Activated CD8-positive, alpha-beta T cell treated with anti-CD3 and anti-CD28 coated beads for 36 hours (primary cell): ENCODE data around the gene LSM8. TPM values are rescaled to one million over a fixed set of nuclear protein-coding genes. Genes with fewer than 3 reads are reported as not detected.

Experiments
- ATAC-seq: fragments of 200-7000 bp; cut with Tn5 transposase; one replicate; pipeline ENCODE4 v1.10.0; 2021; ENCODE audit warnings: mild to moderate bottlenecking, moderate library complexity
- CTCF ChIA-PET: fragments of 350-600 bp; sonication (Branson Sonifier 250); formaldehyde crosslinking; loops from one replicate; lab custom pipeline; 2021; ENCODE audit warnings: antibody characterized with exemption; lab: Charles Lee
- POLR2A ChIA-PET: fragments of 350-600 bp; sonication (Branson Sonifier 250); formaldehyde crosslinking; loops from one replicate; lab custom pipeline; 2021; ENCODE audit warnings: antibody characterized with exemption; lab: Charles Lee
- DNase-seq: peaks from one replicate; pipeline ENCODE4 v3.0.0-alpha.2; 2020
- H3K27ac Mint-ChIP-seq: one replicate; pipeline ENCODE4 v1.8.0; 2021; ENCODE audit warnings: mild to moderate bottlenecking, mixed read lengths
- H3K27me3 Mint-ChIP-seq: one replicate; pipeline ENCODE4 v1.8.0; 2021; ENCODE audit warnings: mixed read lengths
- H3K36me3 Mint-ChIP-seq: one replicate; pipeline ENCODE4 v1.8.0; 2021; ENCODE audit warnings: low read depth, mixed read lengths
- H3K4me1 Mint-ChIP-seq: one replicate; pipeline ENCODE4 v1.8.0; 2021; ENCODE audit warnings: low read depth, mixed read lengths
- H3K4me3 Mint-ChIP-seq: one replicate; pipeline ENCODE4 v1.8.0; 2021; ENCODE audit warnings: mild to moderate bottlenecking, moderate library complexity, mixed read lengths
- H3K9me3 Mint-ChIP-seq: one replicate; pipeline ENCODE4 v1.8.0; 2021; ENCODE audit warnings: mixed read lengths
- intact Hi-C: fragments of 100-400 bp; cut with micrococcal nuclease; formaldehyde crosslinking; loops from one replicate; pipeline ENCODE4 v1.10.0; 2022
- total RNA-seq, 2 experiments: library from RNA; stranded (reverse); gene quantifications; one replicate each; pipeline ENCODE4 v1.2.3, GENCODE V29; 2021
- TF ChIP-seq, protein P1 (sequence below): fragments of 200-600 bp; IDR thresholded peaks from one replicate; pipeline ENCODE4 v1.8.0; 2022; ENCODE audit warnings: antibody characterized with exemption, mild to moderate bottlenecking

LSM8 gene
- total RNA-seq, 2 experiments from 2014 or later: 36.6 to 42.0 TPM

GRCh38 chr7:118195837-118196474 is 12.0 kb downstream of the LSM8 start:
- H3K4me3 Mint-ChIP-seq: no peak overlapping the region
- H3K27ac Mint-ChIP-seq: no peak overlapping the region
- intact Hi-C loops: no loop called here
- H3K36me3 Mint-ChIP-seq: peaks cover 10% of the 10 kb centered on the region
- ATAC-seq (peak; percentile 86), DNase-seq (peak; percentile 76)
- POLR2A ChIA-PET: no interaction called here
- no peaks in the 10 kb centered on the region for H3K27me3 Mint-ChIP-seq
- no peaks in the 10 kb centered on the region for H3K9me3 Mint-ChIP-seq
- TF ChIP-seq, protein P1, sequence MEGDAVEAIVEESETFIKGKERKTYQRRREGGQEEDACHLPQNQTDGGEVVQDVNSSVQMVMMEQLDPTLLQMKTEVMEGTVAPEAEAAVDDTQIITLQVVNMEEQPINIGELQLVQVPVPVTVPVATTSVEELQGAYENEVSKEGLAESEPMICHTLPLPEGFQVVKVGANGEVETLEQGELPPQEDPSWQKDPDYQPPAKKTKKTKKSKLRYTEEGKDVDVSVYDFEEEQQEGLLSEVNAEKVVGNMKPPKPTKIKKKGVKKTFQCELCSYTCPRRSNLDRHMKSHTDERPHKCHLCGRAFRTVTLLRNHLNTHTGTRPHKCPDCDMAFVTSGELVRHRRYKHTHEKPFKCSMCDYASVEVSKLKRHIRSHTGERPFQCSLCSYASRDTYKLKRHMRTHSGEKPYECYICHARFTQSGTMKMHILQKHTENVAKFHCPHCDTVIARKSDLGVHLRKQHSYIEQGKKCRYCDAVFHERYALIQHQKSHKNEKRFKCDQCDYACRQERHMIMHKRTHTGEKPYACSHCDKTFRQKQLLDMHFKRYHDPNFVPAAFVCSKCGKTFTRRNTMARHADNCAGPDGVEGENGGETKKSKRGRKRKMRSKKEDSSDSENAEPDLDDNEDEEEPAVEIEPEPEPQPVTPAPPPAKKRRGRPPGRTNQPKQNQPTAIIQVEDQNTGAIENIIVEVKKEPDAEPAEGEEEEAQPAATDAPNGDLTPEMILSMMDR: peak; percentile 76
- CTCF ChIA-PET: interaction anchor here (0.8 to 2.6 kb wide), 11 partner anchors 8 to 445 kb away, joined by 3 to 13 read pairs (median 4); no protein-coding TSS in a partner anchor
- peaks cover 3% of the 10 kb centered on the region for H3K4me1 Mint-ChIP-seq

DNA sequence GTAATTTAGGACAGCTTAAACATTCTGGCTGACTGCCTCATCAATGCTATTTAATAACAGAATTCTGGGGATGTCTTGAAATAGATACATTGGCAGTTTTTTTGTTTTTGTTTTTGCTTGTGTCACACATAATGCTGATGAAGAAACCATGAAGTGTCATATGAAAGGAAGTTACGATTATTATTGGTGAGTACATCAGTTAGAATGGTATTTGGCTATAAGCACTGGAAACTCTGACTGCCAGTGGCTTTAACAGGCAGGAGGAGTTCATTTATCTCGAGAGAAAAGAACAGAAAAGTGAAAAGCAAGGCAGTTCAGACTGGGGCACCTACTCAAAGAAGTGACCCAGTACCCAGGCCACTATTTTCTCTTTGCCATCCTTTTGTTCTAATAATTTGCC is 18.1 kb downstream of the LSM8 start:
- POLR2A ChIA-PET: no interaction called here
- Mint-ChIP-seq H3K27me3 (no peaks in the 10 kb centered on the region), H3K9me3 (no peaks in the 10 kb centered on the region), H3K4me3 (no peak overlapping the region), H3K36me3 (no peaks in the 10 kb centered on the region), H3K27ac (no peak overlapping the region), H3K4me1 (peaks cover 6% of the 10 kb centered on the region)
- intact Hi-C loops: no loop called here
- CTCF ChIA-PET: no interaction called here
- TF ChIP-seq, protein P1: no peak
- DNase-seq (no peak), ATAC-seq (no peak)

- POLR2A ChIA-PET: no interaction called here
- CTCF ChIA-PET: interaction anchor here (1.3 kb wide), 1 partner anchor 18 kb away, joined by 5 read pairs; no protein-coding TSS in a partner anchor
- intact Hi-C loops: loop anchor here (2.0 kb wide), 1 partner anchor 29 kb away; the partner anchor contains the start of gene LSM8
Measured at GRCh38 chr7:118214051-118214832, 30.3 kb downstream of the LSM8 start.

DNA sequence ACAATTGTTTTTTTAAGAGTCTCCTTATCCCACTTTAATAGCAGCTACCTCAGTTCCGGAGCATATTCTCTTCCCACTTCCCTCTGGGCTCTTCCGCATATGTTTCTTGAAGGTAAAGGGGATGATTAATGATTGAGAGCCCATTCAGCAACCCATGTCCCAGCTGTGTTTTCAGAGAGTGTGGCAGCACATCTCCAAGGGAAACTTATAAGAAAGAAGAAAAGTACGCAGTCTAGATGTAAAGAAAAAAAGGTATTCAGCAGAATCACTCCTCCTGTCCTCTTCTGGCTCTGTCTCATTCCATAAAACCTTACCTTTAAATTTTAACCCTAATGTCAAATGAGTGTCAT is 30.8 kb downstream of the LSM8 start:
- no peaks in the 10 kb centered on the region for H3K36me3 Mint-ChIP-seq
- H3K4me3 Mint-ChIP-seq: peak overlapping the region; percentile 84
- ATAC-seq: peak; percentile 12
- CTCF ChIA-PET: interaction anchor here (1.3 kb wide), 1 partner anchor 19 kb away, joined by 5 read pairs; no protein-coding TSS in a partner anchor
- H3K9me3 Mint-ChIP-seq: no peaks in the 10 kb centered on the region
- no peak for DNase-seq
- peaks cover 10% of the 10 kb centered on the region for H3K4me1 Mint-ChIP-seq
- POLR2A ChIA-PET: no interaction called here
- TF ChIP-seq, protein P1: no peak
- peaks cover 6% of the 10 kb centered on the region for H3K27me3 Mint-ChIP-seq
- peak overlapping the region; percentile 83 for H3K27ac Mint-ChIP-seq
- intact Hi-C loops: loop anchor here (2.0 kb wide), 1 partner anchor 30 kb away; the partner anchor contains the start of gene LSM8

More at GRCh38 chr7:118214051-118214832, 30.3 kb downstream of the LSM8 start:
- Mint-ChIP-seq H3K4me1 (peaks cover 10% of the 10 kb centered on the region), H3K27ac (peak overlapping the region; percentile 83), H3K27me3 (peaks cover 6% of the 10 kb centered on the region), H3K36me3 (no peaks in the 10 kb centered on the region), H3K9me3 (no peaks in the 10 kb centered on the region), H3K4me3 (peak overlapping the region; percentile 84)
- ATAC-seq: peak; percentile 96
- TF ChIP-seq, protein P1: no peak
- peak; percentile 89 for DNase-seq

- Mint-ChIP-seq H3K36me3 (no peaks in the 10 kb centered on the region), H3K4me3 (no peak overlapping the region), H3K27me3 (peaks cover 5% of the 10 kb centered on the region), H3K27ac (no peak overlapping the region), H3K9me3 (no peaks in the 10 kb centered on the region), H3K4me1 (peaks cover 13% of the 10 kb centered on the region)
- intact Hi-C loops: no loop called here
- ChIA-PET CTCF (no interaction called here), POLR2A (no interaction called here)
- DNase-seq (no peak), ATAC-seq (no peak)
- TF ChIP-seq, protein P1: no peak
Measured at GRCh38 chr7:118217210-118217619, 33.3 kb downstream of the LSM8 start.
